CD4-positive, alpha-beta T cell treated with Interleukin-21 for 1 hour (primary cell): ENCODE measurements around the gene CNTN6.
"Not testable (repeated sequence)": the region's sequence is repeated elsewhere in the genome, so short reads cannot be mapped to it uniquely, and the experiment has no call there.

Experiments used
- DNase-seq: peaks from one replicate; pipeline ENCODE4 v3.0.0-alpha.2; 2020

The CNTN6 gene

GRCh38 chr3:1292571-1293071 lies 199.8 kb downstream of the CNTN6 start:
- no peak for DNase-seq

GRCh38 chr3:1294586-1294985 lies 201.8 kb downstream of the CNTN6 start:
- DNase-seq, result no peak

GRCh38 chr3:1318296-1319005 lies 225.6 kb downstream of the CNTN6 start:
- no peak for DNase-seq

- DNase-seq, result no peak
These were observed 233.7 kb downstream of the CNTN6 start for GRCh38 chr3:1326546-1326945.

- no peak for DNase-seq
These were observed 237.3 kb downstream of the CNTN6 start for GRCh38 chr3:1330107-1330506.

- DNase-seq, result no peak
These were observed 253.6 kb downstream of the CNTN6 start for GRCh38 chr3:1346386-1346785.

- no peak for DNase-seq
These were observed 255.7 kb downstream of the CNTN6 start for GRCh38 chr3:1348547-1348946.

- DNase-seq, result no peak
These were observed 258.1 kb downstream of the CNTN6 start for GRCh38 chr3:1350885-1351284.

GRCh38 chr3:1355691-1356090 lies 262.9 kb downstream of the CNTN6 start:
- no peak for DNase-seq

GRCh38 chr3:1356101-1356500 lies 263.3 kb downstream of the CNTN6 start:
- no peak for DNase-seq

GRCh38 chr3:1365528-1365927 lies 272.7 kb downstream of the CNTN6 start:
- DNase-seq, result no peak

- DNase-seq, result no peak
These were observed 281.6 kb downstream of the CNTN6 start for GRCh38 chr3:1374471-1374870.

GRCh38 chr3:1375145-1375544 lies 282.3 kb downstream of the CNTN6 start:
- no peak for DNase-seq

- DNase-seq, result no peak
These were observed 288.3 kb downstream of the CNTN6 start for GRCh38 chr3:1380926-1381646.

- DNase-seq, result no peak
These were observed 288.8 kb downstream of the CNTN6 start for GRCh38 chr3:1381647-1382036.

GRCh38 chr3:1387396-1387905 lies 294.6 kb downstream of the CNTN6 start:
- not testable (repeated sequence) for DNase-seq

GRCh38 chr3:1394188-1394587 lies 301.4 kb downstream of the CNTN6 start:
- DNase-seq, result no peak

GRCh38 chr3:1400571-1400970 lies 307.7 kb downstream of the CNTN6 start:
- no peak for DNase-seq

GRCh38 chr3:1404270-1404962 lies 311.6 kb downstream of the CNTN6 start:
- no peak for DNase-seq

GRCh38 chr3:1406250-1406649 lies 313.4 kb downstream of the CNTN6 start:
- no peak for DNase-seq

GRCh38 chr3:1421577-1421976 lies 328.8 kb downstream of the CNTN6 start:
- no peak for DNase-seq

- DNase-seq, result no peak
These were observed 330.8 kb downstream of the CNTN6 start for GRCh38 chr3:1423566-1424089.

GRCh38 chr3:1439395-1439794 lies 346.6 kb downstream of the CNTN6 start:
- DNase-seq, result no peak
